Stimulated activated CD4-positive, alpha-beta T cell treated with anti-CD3 and anti-CD28 coated beads, TNF-alpha, amount 100 ng/mL, for 48 hours (primary cell): ENCODE measurements around the gene MFAP3L.
"Not testable (repeated sequence)": the region's sequence is repeated elsewhere in the genome, so short reads cannot be mapped to it uniquely, and the experiment has no call there.

ENCODE experiments used
- DNase-seq, 3 donors: peaks; one replicate each; pipeline ENCODE4 v3.0.0-alpha.2; 2020; ENCODE audit warnings: low read depth in 3 of 3

The MFAP3L gene

DNA sequence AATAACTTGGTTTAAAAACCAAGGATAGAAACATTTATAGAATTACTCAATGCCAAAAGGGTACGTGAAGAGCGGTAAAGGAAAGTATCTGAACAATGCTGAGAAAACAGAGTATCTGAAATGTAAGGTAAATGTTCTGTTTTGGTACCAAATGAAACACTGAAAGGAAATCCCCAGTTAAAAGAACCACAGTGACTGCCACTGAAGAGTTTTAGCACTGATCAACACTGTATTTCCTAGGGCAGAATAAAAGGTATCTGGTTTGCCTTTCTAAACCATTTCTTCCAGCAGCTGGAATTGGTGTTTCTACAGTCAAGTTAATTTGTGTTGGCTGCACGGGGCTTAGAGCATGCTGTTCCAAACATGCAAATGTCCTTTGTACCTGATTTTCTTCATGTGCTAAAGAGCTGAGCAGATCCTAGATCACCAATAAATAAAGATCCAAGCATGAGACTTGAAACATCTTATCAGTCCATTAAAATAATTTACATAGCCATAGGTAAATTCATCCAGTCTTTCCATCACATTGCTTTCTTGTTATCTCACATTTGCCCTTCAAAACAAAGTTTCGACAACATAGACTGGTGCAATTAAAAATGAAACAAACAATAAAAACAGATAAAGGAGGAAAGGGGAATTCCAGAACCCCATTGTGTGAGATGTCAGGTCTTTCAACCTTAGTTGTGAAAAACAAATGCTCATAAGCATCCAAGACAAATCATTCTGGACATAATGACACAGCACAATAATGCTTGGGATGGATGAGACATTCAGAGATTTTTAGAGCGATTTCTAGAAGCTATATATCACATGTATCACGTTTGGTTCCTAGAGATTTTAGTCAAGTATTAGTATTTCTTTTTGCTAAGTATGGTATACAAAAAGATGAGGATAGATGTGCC lies 38.6 kb downstream of the MFAP3L start:
- DNase-seq, result no peak

DNA sequence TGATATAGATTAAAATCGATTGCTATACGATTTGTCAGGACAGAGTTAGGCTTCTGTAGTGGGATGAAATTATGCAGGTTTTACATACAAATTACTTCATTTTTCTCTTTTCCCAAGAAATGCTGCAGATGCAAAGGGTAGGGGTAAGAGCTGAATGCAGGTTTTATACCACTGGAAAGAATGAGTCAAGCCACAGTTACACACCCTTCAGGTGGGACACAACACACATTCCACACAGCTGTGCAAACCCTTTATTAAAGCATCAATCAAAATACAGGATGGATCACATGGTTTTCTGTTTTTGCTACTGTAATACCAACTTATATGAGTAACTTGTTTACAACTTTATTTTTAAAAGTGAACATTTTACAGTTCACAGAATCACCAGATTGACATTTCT lies 39.8 kb downstream of the MFAP3L start:
- no peak for DNase-seq

GRCh38 chr4:169985881-169986280 lies 40.3 kb downstream of the MFAP3L start:
- no peak for DNase-seq

DNA sequence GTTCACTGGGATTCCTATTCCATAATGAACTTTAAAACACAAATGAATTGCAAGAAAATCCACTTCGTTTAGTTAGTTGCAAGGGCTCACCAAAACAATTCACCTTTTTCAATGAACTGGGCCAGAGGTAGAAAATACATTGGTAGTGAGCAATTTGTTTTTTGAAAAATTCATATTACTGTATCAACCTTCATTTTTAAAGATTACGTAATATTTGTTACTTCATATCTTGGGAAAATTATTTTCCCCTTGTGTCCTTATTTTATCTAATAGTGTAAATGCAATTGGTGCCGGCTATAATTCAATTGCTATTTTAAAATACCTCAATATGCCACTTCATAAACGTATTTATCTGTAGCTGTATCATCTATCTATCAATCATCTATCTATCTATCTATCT lies 41.5 kb downstream of the MFAP3L start:
- no peak for DNase-seq

- no peak for DNase-seq
These were observed 42.0 kb downstream of the MFAP3L start for GRCh38 chr4:169984173-169984572.

DNA sequence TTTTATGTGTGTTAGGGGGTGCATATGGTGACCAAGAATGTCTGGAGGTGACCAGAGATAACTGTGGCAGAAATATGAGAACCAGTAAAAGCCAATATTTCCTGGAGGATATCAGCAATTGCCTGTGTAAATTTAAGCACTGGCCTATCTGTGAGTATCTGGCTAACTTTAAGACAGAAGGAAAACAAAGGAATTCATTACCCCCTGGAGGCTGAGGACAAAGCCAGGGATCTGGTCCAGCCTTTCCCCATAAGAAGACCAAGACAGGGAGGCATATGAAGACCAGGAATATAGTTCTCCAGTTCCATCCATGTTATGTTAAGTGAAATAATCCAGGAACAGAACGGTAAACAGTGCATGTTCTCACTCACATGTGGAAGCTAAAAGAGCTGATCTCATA lies 49.2 kb downstream of the MFAP3L start:
- DNase-seq, result no peak

DNA sequence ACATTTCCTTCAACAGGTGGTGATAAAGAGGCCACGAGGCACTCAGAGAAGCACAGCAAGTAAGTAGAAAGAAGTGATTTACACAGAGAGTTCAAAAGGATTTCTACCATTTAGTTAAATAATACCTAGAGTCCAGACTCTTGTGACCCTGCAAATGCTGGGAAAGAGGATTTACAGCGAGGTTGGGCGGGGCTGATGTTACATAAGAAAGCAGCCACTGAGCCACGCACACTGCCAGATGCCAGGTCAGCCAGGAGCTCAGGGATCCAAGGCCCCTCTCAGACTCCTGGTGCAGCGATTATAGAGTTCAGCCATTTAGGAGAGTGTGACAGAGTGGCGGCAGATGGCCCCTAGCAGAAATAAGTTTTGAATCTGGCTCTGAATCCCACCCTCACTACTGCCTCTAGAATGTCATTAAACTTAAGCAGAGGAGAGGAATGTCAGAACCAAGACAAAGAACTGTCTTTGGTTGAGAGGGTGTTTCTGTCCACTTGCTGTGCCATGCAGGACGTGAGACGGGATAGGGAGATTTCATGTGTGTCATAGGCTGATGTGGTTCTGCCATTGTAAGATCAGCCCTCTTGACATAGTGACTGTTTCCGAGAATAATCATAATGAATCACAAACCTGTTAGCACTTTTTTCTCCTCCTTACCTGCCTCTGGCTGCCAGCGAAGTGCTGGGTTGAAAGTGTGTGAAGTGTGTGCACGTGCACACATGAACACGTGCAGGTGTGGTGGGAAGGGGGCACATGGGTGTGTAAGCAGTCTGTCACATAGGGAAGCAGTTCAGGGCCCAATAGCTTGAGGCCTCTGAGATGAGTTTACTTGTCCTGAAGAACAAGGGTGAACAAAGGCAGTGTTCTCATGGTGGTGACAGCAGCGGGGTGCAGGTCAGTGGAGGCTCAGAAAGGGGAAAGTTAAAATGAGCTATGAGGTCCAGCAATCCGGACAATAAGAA lies 50.1 kb downstream of the MFAP3L start:
- no peak for DNase-seq

GRCh38 chr4:169975131-169975837 lies 50.9 kb downstream of the MFAP3L start:
- DNase-seq, result no peak

DNA sequence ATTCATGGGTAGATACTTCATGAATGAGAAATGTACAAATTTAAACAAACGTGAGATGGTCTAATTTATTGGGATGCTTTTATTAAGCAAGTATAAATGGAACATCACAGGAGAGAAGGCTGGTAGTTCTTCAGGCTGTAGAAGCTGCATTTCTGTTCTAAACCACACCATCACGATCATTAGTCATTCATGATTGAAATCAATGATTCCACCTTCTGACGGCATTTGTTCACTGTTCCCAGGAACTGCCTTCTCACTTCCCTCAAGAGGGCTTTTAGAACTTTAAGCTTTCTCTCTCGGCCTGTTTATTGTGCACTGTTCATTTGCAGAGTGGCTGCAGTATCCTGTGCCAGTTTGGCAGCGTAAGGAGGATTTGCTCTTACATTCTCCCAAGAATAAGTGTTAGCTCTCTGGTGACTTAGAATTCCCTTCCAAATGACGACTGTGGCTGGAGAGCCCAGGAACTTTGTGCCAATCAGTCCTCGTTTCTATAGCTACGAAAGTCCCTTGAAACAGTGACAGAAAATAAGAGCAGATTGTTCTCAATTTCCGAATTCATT lies 54.7 kb downstream of the MFAP3L start:
- DNase-seq, result no peak

- no peak for DNase-seq
These were observed 57.2 kb downstream of the MFAP3L start for GRCh38 chr4:169968999-169969398.

DNA sequence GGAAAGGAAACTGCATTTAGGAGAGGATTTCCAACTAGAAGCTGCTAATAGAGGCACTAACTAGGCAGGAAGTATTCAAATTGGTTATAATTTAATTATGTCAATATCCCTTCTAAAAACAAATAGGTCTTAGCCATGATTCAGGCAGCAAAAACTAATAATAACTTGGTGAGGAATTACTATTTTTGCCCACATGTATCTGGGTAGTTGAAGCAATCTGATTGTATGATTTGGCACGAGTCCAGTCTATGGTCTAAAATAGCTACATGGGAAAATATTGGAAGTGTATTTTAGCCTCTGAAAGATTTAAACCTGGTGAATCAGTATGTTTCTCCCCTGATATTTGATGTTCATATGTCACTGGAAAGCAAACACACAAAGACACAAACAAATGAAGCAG lies 62.2 kb downstream of the MFAP3L start:
- DNase-seq, result no peak

DNA sequence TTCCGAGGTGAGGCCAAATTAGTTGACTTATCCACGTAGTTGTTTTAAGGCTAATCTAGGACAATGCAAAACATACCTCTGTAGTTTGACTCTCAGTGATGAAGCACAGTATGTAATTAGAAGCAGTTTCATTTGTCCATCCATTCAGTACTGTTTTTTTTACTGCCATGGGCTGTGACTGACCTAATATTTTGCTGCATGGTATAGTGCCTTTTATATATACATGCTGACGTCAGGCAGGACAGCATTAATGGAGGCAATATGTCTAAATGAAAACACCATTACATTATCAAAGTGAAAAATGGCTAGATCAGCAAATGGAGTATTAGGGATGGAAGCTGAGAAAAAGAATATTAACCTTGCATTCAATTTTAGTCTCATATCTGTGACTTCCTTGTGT lies 66.9 kb downstream of the MFAP3L start:
- DNase-seq, result no peak

- no peak for DNase-seq
These were observed 67.6 kb downstream of the MFAP3L start for GRCh38 chr4:169958629-169959028.

- no peak for DNase-seq
These were observed 68.4 kb downstream of the MFAP3L start for GRCh38 chr4:169957785-169958184.

GRCh38 chr4:169956091-169956843 lies 69.9 kb downstream of the MFAP3L start:
- no peak for DNase-seq

DNA sequence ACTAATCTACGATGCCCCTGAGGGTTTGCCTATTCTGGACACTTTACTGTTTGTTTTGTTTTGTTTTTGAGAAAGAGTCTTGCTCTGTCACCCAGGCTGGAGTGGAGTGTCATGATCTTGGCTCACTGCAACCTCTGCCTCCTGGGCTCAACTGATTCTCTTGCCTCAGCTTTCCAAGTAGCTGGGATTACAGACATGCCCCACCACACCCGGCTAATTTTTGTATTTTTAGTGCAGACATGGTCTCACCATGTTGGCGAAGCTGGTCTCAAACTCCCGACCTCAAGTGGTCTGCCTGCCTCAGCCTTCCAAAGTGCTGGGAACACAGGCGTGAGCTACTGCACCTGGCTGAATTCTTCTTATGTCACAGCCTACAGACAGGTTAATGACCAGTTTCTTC lies 70.7 kb downstream of the MFAP3L start:
- DNase-seq, result no peak

DNA sequence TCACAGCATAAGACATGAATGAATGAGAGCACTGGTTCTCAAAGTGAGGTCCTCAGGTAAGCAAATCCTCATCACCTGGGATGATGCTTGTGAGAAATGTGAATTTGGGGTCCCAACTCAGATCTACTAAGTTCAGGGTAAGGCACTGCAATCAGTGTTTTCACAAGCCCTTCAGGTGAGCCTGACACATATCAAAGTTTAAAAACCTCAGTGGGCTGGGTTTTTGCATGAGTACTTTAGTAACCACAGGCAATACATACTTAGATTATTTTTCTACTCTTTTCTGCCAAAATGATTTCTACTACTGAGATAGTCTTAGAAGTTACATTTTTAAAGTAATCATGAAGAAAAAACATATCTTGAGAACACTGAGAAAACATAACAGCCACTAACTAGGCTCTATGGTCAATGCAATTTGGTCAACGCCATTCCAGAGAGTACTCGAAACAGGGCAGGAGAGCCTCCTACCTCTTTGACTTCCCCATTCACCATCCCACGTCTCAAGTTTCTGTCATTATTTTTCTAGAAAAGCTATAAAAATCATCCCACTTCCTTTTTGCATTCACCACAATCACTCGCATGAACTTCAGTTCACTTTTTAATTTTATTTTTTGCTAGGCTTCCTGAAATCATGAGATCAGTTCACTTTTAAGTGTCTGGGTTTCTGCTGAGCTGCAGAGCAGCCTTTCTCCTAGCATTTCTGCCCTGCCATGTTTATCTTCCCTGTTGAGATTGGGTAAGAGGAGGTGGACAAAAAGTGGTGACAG lies 73.8 kb downstream of the MFAP3L start:
- DNase-seq, result no peak

DNA sequence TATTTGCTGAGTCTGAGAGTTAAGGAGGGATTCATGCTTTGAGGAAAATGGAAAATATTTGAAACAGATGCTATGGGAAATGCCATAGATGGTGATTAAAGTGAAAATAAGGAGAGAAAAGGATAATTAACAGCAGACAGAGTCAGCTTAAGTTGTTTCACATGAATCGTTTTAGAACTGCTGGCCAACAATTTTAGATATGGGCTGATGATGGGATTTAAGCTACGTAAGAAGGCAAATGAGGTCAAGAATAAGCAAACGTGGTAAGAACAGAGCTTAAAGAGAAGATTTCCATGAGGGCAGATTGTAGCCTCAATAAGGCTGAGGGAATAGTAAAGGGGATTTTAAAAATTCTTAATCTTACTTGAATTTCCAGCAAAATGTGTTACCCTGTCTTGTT lies 77.9 kb downstream of the MFAP3L start:
- no peak for DNase-seq

DNA sequence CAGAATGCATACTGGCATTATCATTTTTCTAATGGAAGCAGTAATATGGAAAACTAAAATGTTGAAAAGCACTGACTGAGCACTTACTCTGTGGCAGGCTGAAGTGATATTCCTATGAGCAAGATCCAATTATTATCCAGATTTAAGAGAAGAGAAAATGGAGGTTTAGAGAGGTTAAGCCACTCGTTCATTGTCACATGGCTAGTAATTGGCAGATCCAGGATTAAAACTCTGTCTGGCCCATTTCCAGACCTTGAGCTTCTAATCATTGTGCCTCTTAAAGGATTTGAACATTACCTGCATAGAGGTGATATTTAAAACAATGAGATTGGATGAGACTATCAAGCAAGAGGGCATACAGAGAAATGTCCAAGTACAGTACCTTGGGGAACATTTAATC lies 80.6 kb downstream of the MFAP3L start:
- DNase-seq, result no peak

GRCh38 chr4:169943601-169944000 lies 82.6 kb downstream of the MFAP3L start:
- not testable (repeated sequence) for DNase-seq
